ENCODE measurements around the gene FLII. TPM values are rescaled to one million over a fixed set of nuclear protein-coding genes. Genes with fewer than 3 reads are reported as not detected.

FLII gene
- total RNA-seq, 1 donor from 2014 or later, result 355 TPM

DNA sequence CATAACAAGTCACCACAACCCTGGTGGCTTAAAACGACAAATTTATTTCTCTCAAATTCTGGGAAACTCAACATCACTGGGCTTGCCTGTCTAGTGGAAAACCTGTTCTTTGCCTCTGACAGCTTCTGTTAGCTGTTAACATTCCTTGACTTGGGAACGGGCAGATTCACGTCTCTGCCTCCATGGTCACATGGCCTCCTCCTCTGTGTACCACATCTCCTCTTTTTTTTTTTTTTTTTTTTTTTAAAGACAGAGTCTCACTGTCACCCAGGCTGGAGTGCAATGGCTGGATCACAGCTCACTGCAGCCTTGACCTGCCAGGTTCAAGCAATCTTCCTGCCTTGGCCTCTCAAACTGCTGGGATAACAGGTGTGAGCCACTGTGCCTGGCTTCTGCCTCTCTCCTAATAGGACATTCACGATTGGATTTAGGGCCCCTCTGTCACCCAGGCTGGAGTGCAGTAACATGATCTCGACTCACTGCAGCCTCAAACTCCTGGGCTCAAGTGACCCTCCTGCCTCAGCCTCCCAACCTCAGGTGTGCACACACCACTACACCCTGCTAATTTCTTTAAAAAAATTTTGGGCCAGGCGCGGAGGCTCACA is 44.8 kb downstream of the FLII start:
- no peak overlapping the region for H3K27ac Mint-ChIP-seq (ENCODE audit: unreplicated experiment)
- H3K36me3 Mint-ChIP-seq (ENCODE audit: low read depth, unreplicated experiment), result peaks cover 6% of the 10 kb centered on the region
- H3K9me3 Mint-ChIP-seq (ENCODE audit: unreplicated experiment), result no peaks in the 10 kb centered on the region
- no peak overlapping the region for H3K4me3 Mint-ChIP-seq (ENCODE audit: unreplicated experiment)
- TF ChIP-seq, protein P1, sequence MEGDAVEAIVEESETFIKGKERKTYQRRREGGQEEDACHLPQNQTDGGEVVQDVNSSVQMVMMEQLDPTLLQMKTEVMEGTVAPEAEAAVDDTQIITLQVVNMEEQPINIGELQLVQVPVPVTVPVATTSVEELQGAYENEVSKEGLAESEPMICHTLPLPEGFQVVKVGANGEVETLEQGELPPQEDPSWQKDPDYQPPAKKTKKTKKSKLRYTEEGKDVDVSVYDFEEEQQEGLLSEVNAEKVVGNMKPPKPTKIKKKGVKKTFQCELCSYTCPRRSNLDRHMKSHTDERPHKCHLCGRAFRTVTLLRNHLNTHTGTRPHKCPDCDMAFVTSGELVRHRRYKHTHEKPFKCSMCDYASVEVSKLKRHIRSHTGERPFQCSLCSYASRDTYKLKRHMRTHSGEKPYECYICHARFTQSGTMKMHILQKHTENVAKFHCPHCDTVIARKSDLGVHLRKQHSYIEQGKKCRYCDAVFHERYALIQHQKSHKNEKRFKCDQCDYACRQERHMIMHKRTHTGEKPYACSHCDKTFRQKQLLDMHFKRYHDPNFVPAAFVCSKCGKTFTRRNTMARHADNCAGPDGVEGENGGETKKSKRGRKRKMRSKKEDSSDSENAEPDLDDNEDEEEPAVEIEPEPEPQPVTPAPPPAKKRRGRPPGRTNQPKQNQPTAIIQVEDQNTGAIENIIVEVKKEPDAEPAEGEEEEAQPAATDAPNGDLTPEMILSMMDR (IDR thresholded peaks at IDR 0.05; ENCODE audit: unreplicated experiment), result no peak
- no peaks in the 10 kb centered on the region for H3K4me1 Mint-ChIP-seq (ENCODE audit: unreplicated experiment)
- H3K27me3 Mint-ChIP-seq (ENCODE audit: unreplicated experiment), result no peaks in the 10 kb centered on the region
- no peak for DNase-seq (ENCODE audit: low spot score)

DNA sequence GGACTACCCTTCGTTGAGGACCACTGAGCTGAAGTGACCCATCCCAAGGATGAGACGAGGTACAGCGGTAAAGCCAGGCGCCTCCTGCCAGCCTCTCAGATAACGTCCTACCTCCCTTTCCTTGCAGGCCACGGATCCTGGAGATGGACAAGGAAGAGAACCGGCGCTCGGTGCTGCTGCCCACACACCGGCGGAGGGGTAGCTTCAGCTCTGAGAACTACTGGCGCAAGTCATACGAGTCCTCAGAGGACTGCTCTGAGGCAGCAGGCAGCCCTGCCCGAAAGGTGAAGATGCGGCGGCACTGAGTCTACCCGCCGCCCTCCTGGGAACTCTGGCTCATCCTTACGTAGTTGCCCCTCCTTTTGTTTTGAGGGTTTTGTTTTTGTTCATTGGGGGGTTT is 50.4 kb downstream of the FLII start:
- DNase-seq (ENCODE audit: low spot score), result no peak
- peaks cover 27% of the 10 kb centered on the region for H3K36me3 Mint-ChIP-seq (ENCODE audit: low read depth, unreplicated experiment)
- TF ChIP-seq, protein P1 (IDR thresholded peaks at IDR 0.05; ENCODE audit: unreplicated experiment), result no peak
- H3K9me3 Mint-ChIP-seq (ENCODE audit: unreplicated experiment), result no peaks in the 10 kb centered on the region
- H3K4me1 Mint-ChIP-seq (ENCODE audit: unreplicated experiment), result no peaks in the 10 kb centered on the region
- no peak overlapping the region for H3K4me3 Mint-ChIP-seq (ENCODE audit: unreplicated experiment)
- H3K27ac Mint-ChIP-seq (ENCODE audit: unreplicated experiment), result no peak overlapping the region
- H3K27me3 Mint-ChIP-seq (ENCODE audit: unreplicated experiment), result peaks cover 5% of the 10 kb centered on the region

DNA sequence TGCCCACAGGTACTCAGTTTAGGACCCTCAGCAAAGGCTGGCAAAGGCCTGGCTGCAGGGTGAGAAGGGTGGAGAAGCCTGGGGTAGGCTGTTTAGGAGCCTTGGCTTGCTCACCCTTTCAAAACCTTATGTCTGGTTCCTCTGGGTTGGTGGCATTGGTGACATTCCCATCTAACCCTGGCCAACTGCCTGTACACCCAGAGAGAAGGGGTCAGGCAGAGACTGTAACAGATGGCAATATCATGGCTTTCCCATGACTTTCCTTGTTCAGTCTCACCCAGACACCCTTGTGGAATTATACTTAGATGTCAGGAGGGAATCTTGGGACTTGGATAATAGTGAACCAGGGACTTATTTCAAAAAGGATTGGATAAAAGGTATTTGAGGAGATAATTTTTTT is 51.6 kb downstream of the FLII start:
- Mint-ChIP-seq H3K36me3 (ENCODE audit: low read depth, unreplicated experiment) (peaks cover 27% of the 10 kb centered on the region), H3K9me3 (ENCODE audit: unreplicated experiment) (no peaks in the 10 kb centered on the region), H3K4me1 (ENCODE audit: unreplicated experiment) (no peaks in the 10 kb centered on the region), H3K27me3 (ENCODE audit: unreplicated experiment) (peaks cover 5% of the 10 kb centered on the region), H3K27ac (ENCODE audit: unreplicated experiment) (no peak overlapping the region), H3K4me3 (ENCODE audit: unreplicated experiment) (no peak overlapping the region)
- no peak for DNase-seq (ENCODE audit: low spot score)
- TF ChIP-seq, protein P1 (IDR thresholded peaks at IDR 0.05; ENCODE audit: unreplicated experiment), result no peak

DNA sequence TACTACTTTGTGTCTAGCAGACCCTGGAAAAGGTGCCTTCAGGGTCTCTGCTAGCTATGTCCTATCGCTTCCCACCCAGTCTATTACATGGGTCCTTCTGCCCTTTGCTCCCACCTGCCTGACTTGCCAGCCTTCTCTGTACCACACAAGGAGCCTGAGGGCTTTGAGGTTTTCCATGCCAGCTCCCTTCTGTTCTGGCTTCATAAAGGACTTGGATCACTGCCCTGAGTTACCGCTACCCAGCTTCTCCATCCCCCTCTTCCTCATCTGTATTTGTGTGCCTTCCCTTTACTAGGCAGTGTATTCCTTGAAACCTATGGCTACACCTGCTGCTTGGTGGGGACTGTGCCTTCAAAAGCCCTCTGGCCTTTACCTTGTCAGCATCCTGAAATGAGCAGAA is 52.7 kb downstream of the FLII start:
- DNase-seq (ENCODE audit: low spot score), result no peak
- H3K27ac Mint-ChIP-seq (ENCODE audit: unreplicated experiment), result no peak overlapping the region
- peaks cover 31% of the 10 kb centered on the region for H3K36me3 Mint-ChIP-seq (ENCODE audit: low read depth, unreplicated experiment)
- TF ChIP-seq, protein P1 (IDR thresholded peaks at IDR 0.05; ENCODE audit: unreplicated experiment), result no peak
- peaks cover 6% of the 10 kb centered on the region for H3K27me3 Mint-ChIP-seq (ENCODE audit: unreplicated experiment)
- H3K9me3 Mint-ChIP-seq (ENCODE audit: unreplicated experiment), result no peaks in the 10 kb centered on the region
- H3K4me1 Mint-ChIP-seq (ENCODE audit: unreplicated experiment), result no peaks in the 10 kb centered on the region
- H3K4me3 Mint-ChIP-seq (ENCODE audit: unreplicated experiment), result peak overlapping the region; percentile 23

DNA sequence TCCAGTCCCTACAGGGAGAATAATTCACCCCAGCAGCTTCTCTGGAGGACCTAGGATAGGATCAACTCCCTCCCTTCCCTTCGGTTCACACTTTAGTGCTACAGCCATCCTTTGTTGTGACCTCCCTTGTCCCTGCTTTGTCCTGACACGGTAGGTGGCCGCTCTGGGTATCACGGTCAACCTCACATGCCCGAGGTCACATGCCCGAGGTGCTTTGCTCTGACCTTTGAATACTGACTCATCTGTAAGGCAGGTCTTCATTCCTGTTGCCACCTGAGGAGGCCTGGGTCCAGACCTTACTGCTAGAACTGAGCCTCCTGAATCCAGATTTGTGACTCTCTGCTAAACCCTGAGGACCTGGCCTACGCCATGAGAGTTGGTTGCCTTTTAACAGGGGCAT is 55.2 kb downstream of the FLII start:
- Mint-ChIP-seq H3K4me1 (ENCODE audit: unreplicated experiment) (no peaks in the 10 kb centered on the region), H3K9me3 (ENCODE audit: unreplicated experiment) (no peaks in the 10 kb centered on the region), H3K27me3 (ENCODE audit: unreplicated experiment) (peaks cover 8% of the 10 kb centered on the region), H3K36me3 (ENCODE audit: low read depth, unreplicated experiment) (peaks cover 30% of the 10 kb centered on the region), H3K27ac (ENCODE audit: unreplicated experiment) (no peak overlapping the region), H3K4me3 (ENCODE audit: unreplicated experiment) (no peak overlapping the region)
- TF ChIP-seq, protein P1 (IDR thresholded peaks at IDR 0.05; ENCODE audit: unreplicated experiment), result no peak
- DNase-seq (ENCODE audit: low spot score), result no peak

Measured in endothelial cell (in vitro differentiated cells).